ENCODE measurements around the gene SARM1. TPM values are rescaled to one million over a fixed set of nuclear protein-coding genes. Genes with fewer than 3 reads are reported as not detected.
A peak's percentile ranks its signal among the peaks of the same experiment; 100 is the strongest.

The SARM1 gene
- 10 to 100 TPM; 17.2 to 17.5 TPM for total RNA-seq

GRCh38 chr17:28371245-28372202, at the start of gene SARM1:
TSS of gene SARM1 (plus strand) at chr17:28371694. CDS start at chr17:28372033, 339 bp downstream.
- DNase-seq = peak; percentile 90
- Mint-ChIP-seq H3K27ac (peak within 1 kb of the TSS; percentile 77), H3K4me1 (peaks cover 23% of the 10 kb centered on the region), H3K36me3 (ENCODE audit: low read depth) (no peaks in the 10 kb centered on the region), H3K4me3 (peak within 1 kb of the TSS; percentile 90), H3K27me3 (no peaks in the 10 kb centered on the region), H3K9me3 (no peaks in the 10 kb centered on the region)
- POLR2A ChIA-PET = interaction anchor here (0.6 to 7.6 kb wide), 6 partner anchors 9 to 643 kb away, joined by 3 to 80 read pairs (median 13); partner anchors contain the start of genes IFT20, POLDIP2 and TNFAIP1
- CTCF ChIA-PET = interaction anchor here (0.8 to 1.3 kb wide), 5 partner anchors 10 to 526 kb away, joined by 3 to 4 read pairs (median 4); no protein-coding TSS in a partner anchor

GRCh38 chr17:28324267-28324745, 47.2 kb upstream of the SARM1 start:
- H3K27ac Mint-ChIP-seq = no peak overlapping the region
- no peak for DNase-seq
- no peaks in the 10 kb centered on the region for H3K27me3 Mint-ChIP-seq
- H3K9me3 Mint-ChIP-seq = no peaks in the 10 kb centered on the region
- no peak overlapping the region for H3K4me3 Mint-ChIP-seq
- peaks cover 36% of the 10 kb centered on the region for H3K36me3 Mint-ChIP-seq (ENCODE audit: low read depth)
- POLR2A ChIA-PET = no interaction called here
- CTCF ChIA-PET = no interaction called here
- peaks cover 59% of the 10 kb centered on the region for H3K4me1 Mint-ChIP-seq

GRCh38 chr17:28324781-28325180, 46.7 kb upstream of the SARM1 start:
- no peak for DNase-seq
- Mint-ChIP-seq H3K4me3 (no peak overlapping the region), H3K27me3 (no peaks in the 10 kb centered on the region), H3K27ac (no peak overlapping the region), H3K9me3 (no peaks in the 10 kb centered on the region), H3K4me1 (peaks cover 55% of the 10 kb centered on the region), H3K36me3 (ENCODE audit: low read depth) (peaks cover 36% of the 10 kb centered on the region)
- CTCF ChIA-PET = no interaction called here
- POLR2A ChIA-PET = no interaction called here

DNA sequence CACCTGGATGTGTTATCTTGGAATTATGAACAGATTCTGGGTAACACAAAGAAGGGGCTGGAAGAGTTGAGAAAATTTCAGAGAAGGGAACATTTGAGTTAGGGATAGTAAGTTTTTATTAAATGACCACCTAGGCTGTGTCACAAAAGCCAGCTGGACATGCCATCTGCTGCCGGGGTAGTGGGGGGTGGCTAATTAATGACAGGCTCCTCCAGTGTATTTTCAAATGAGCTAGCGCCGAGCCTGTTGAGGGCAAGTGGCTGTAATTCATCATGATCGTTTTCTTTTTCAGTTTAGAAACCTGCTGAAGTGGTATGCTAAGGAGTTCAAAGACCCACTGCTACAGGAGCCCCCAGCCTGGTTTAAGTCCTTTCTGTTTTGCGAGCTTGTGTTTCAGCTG, 46.3 kb upstream of the SARM1 start:
- DNase-seq = no peak
- H3K4me3 Mint-ChIP-seq = no peak overlapping the region
- POLR2A ChIA-PET = no interaction called here
- no peaks in the 10 kb centered on the region for H3K9me3 Mint-ChIP-seq
- H3K36me3 Mint-ChIP-seq (ENCODE audit: low read depth) = peaks cover 36% of the 10 kb centered on the region
- H3K27ac Mint-ChIP-seq = no peak overlapping the region
- no peaks in the 10 kb centered on the region for H3K27me3 Mint-ChIP-seq
- peaks cover 51% of the 10 kb centered on the region for H3K4me1 Mint-ChIP-seq
- CTCF ChIA-PET = interaction anchor here (1.2 kb wide), 1 partner anchor 10 kb away, joined by 3 read pairs; the partner anchor contains the start of genes IFT20 and TNFAIP1

GRCh38 chr17:28326114-28326513, 45.4 kb upstream of the SARM1 start:
- DNase-seq = no peak
- no peak overlapping the region for H3K4me3 Mint-ChIP-seq
- peaks cover 43% of the 10 kb centered on the region for H3K4me1 Mint-ChIP-seq
- ChIA-PET CTCF (interaction anchor here (1.0 to 1.2 kb wide), 2 partner anchors 9 to 74 kb away, joined by 3 to 4 read pairs; partner anchors contain the start of genes IFT20 and TNFAIP1), POLR2A (interaction anchor here (1.0 kb wide), 1 partner anchor 9 kb away, joined by 8 read pairs; the partner anchor contains the start of genes IFT20 and TNFAIP1)
- peaks cover 38% of the 10 kb centered on the region for H3K36me3 Mint-ChIP-seq (ENCODE audit: low read depth)
- no peak overlapping the region for H3K27ac Mint-ChIP-seq
- no peaks in the 10 kb centered on the region for H3K9me3 Mint-ChIP-seq
- no peaks in the 10 kb centered on the region for H3K27me3 Mint-ChIP-seq

DNA sequence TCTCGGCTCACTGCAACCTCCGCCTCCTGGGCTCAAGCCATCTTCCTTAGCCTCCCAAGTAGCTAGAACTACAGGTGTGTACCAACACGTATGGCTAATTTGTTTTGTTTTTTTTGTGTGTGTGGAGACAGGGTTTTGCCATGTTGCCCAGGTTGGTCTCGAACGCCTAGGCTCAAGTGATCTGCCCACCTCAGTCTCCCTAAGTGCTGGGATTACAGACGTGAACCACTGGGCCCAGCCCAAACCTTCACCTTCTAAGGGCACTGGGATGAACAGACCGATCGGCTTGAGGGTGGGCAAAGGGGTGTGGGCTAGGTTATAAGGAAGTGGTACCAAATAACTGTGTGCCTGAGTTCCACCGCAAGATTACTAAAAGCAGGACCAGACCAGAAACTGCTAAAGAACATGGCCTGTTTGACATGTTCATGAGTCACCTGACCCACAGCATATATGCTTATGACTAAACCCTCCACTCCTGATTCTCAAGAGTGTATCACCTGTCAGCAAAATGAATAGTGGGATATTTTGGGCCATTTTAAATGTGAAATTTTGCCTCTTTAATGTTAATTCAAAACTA, 44.4 kb upstream of the SARM1 start:
- no peaks in the 10 kb centered on the region for H3K27me3 Mint-ChIP-seq
- ChIA-PET CTCF (no interaction called here), POLR2A (no interaction called here)
- H3K9me3 Mint-ChIP-seq = no peaks in the 10 kb centered on the region
- no peak overlapping the region for H3K27ac Mint-ChIP-seq
- H3K4me3 Mint-ChIP-seq = no peak overlapping the region
- DNase-seq = no peak
- H3K36me3 Mint-ChIP-seq (ENCODE audit: low read depth) = peaks cover 41% of the 10 kb centered on the region
- peaks cover 35% of the 10 kb centered on the region for H3K4me1 Mint-ChIP-seq

GRCh38 chr17:28327709-28328108, 43.8 kb upstream of the SARM1 start:
- POLR2A ChIA-PET = no interaction called here
- no peak overlapping the region for H3K4me3 Mint-ChIP-seq
- no peak for DNase-seq
- peaks cover 41% of the 10 kb centered on the region for H3K36me3 Mint-ChIP-seq (ENCODE audit: low read depth)
- no peaks in the 10 kb centered on the region for H3K27me3 Mint-ChIP-seq
- no peaks in the 10 kb centered on the region for H3K9me3 Mint-ChIP-seq
- CTCF ChIA-PET = no interaction called here
- H3K4me1 Mint-ChIP-seq = peaks cover 34% of the 10 kb centered on the region
- H3K27ac Mint-ChIP-seq = no peak overlapping the region

DNA sequence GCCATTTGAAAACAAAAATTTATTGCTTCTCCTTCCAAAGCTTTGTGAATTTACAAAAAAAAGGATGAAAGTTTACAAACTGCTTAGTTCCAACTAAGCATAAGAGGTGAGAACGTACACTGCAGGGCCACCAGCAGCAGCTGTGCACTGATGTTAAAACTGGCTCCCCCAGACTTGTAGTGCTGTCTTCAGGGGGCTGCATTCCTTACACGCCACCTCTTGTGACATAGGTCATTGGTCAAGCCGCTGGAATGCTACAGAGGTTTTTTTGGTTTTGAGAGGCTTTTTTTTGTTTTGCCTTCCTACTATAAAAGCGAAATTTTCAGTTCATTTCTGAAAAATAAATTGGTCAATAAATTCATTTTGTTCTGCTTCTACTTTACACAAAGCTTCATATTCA, 43.2 kb upstream of the SARM1 start:
- Mint-ChIP-seq H3K36me3 (ENCODE audit: low read depth) (peaks cover 41% of the 10 kb centered on the region), H3K9me3 (no peaks in the 10 kb centered on the region), H3K27ac (no peak overlapping the region), H3K4me1 (peaks cover 33% of the 10 kb centered on the region), H3K4me3 (no peak overlapping the region), H3K27me3 (no peaks in the 10 kb centered on the region)
- ChIA-PET CTCF (no interaction called here), POLR2A (interaction anchor here (1.3 to 1.5 kb wide), 2 partner anchors 10 to 1034 kb away, joined by 3 to 4 read pairs; partner anchors contain the start of genes TMEM97 and WSB1)
- no peak for DNase-seq

GRCh38 chr17:28330671-28331070, 40.8 kb upstream of the SARM1 start:
- H3K27ac Mint-ChIP-seq = no peak overlapping the region
- CTCF ChIA-PET = no interaction called here
- no peaks in the 10 kb centered on the region for H3K27me3 Mint-ChIP-seq
- POLR2A ChIA-PET = interaction anchor here (1.4 kb wide), 1 partner anchor 12 kb away, joined by 4 read pairs; the partner anchor contains the start of gene TMEM97
- DNase-seq = no peak
- no peak overlapping the region for H3K4me3 Mint-ChIP-seq
- H3K4me1 Mint-ChIP-seq = peaks cover 48% of the 10 kb centered on the region
- H3K9me3 Mint-ChIP-seq = no peaks in the 10 kb centered on the region
- H3K36me3 Mint-ChIP-seq (ENCODE audit: low read depth) = peaks cover 38% of the 10 kb centered on the region

DNA sequence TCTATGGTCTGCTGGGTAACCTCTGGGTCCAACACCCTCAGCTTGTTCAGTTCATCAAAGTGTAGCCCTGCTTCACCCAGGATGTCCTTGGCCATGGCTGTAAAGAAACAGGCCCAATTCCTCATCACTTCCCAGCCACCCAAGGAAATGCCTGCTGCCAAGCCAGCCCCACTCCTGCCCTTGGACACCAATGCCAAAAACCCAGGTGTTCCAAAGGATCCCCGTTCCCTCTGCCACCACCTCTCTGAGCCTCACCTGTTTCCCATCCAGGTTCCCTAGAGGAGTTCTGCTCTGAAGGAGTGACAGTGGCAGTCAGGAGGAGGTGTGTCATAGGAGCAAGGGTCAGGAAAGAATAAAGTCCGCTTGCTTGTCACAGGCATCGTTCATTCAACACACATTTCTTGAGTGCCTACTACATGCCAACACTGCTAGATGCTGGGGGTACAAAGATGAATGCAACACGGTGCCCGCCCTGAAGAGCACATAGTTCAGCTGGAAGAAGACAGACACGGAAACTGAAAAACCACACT, 39.5 kb upstream of the SARM1 start:
- no peak overlapping the region for H3K27ac Mint-ChIP-seq
- peaks cover 48% of the 10 kb centered on the region for H3K4me1 Mint-ChIP-seq
- no peaks in the 10 kb centered on the region for H3K27me3 Mint-ChIP-seq
- H3K36me3 Mint-ChIP-seq (ENCODE audit: low read depth) = peaks cover 26% of the 10 kb centered on the region
- DNase-seq = no peak
- no peak overlapping the region for H3K4me3 Mint-ChIP-seq
- ChIA-PET POLR2A (interaction anchor here (1.6 kb wide), 1 partner anchor 12 kb away, joined by 5 read pairs; no protein-coding TSS in a partner anchor), CTCF (no interaction called here)
- H3K9me3 Mint-ChIP-seq = no peaks in the 10 kb centered on the region

DNA sequence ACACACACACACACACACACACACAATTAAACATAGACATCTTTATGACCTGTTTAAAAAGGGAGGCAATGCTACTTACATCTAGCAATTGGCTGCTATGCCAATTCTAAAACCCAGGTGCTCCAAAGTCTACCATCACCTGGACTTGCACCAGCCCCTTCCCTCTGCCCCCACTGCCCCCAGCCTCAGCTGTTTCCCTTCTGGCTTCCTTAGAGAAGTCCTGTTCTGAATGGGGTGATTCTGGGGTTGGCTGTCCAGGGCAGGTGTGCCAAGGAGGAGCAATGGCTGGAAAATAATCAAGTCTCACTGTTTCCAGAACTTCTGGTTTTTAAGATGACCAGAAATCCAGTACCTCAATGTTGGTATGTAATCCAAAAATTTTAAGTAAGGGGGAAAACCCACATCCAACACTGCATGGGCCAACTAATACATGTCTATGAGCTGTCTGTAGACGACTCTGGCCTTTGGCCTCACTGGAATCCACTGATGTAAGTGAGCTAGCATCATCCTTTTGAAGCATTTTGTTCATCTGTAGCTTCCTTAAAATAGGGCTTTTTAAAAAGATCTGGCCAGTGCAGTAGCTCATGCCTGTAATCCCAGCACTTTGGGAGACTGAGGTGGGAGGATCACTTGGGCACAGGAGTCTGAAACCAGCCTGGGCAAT, 38.3 kb upstream of the SARM1 start:
- Mint-ChIP-seq H3K4me1 (peaks cover 47% of the 10 kb centered on the region), H3K4me3 (peak overlapping the region; percentile 98), H3K9me3 (no peaks in the 10 kb centered on the region), H3K27me3 (no peaks in the 10 kb centered on the region), H3K27ac (no peak overlapping the region), H3K36me3 (ENCODE audit: low read depth) (peaks cover 17% of the 10 kb centered on the region)
- POLR2A ChIA-PET = interaction anchor here (3.3 to 3.8 kb wide), 2 partner anchors 14 to 23 kb away, joined by 29 to 91 read pairs; partner anchors contain the start of genes POLDIP2 and TMEM97
- DNase-seq = no peak
- CTCF ChIA-PET = interaction anchor here (1.2 to 3.9 kb wide), 2 partner anchors 15 to 25 kb away, joined by 5 to 36 read pairs; partner anchors contain the start of gene POLDIP2

DNA sequence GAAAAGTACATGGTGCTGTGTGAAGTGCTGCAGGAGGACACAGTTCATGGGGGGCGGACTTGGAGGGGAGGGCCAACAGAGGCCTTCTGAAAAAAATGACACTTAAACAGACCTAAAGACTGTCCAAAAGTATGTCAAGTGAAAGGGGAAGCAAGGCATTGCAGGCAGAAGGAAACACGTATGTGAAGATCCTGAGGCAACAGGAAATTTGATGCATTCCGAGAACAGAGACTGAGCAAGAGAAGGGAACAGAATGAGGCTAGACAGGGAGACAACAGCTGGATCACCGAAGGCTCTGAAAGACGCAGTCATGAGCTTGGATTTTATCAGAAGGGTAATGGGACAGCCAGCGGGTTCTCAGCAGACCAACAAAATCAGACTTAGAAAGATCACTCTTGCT, 37.3 kb upstream of the SARM1 start:
- CTCF ChIA-PET = interaction anchor here (1.2 to 3.9 kb wide), 2 partner anchors 16 to 24 kb away, joined by 5 to 36 read pairs; partner anchors contain the start of gene POLDIP2
- Mint-ChIP-seq H3K27ac (peak overlapping the region; percentile 9), H3K4me1 (peaks cover 46% of the 10 kb centered on the region), H3K27me3 (no peaks in the 10 kb centered on the region), H3K4me3 (peak overlapping the region; percentile 98), H3K9me3 (no peaks in the 10 kb centered on the region), H3K36me3 (ENCODE audit: low read depth) (peaks cover 9% of the 10 kb centered on the region)
- DNase-seq = no peak
- POLR2A ChIA-PET = interaction anchor here (2.2 to 3.8 kb wide), 5 partner anchors 8 to 37 kb away, joined by 8 to 91 read pairs (median 29); partner anchors contain the start of genes POLDIP2, SARM1, TMEM97 and VTN

Measured in activated CD4-positive, alpha-beta memory T cell treated with anti-CD3 and anti-CD28 coated beads, Interleukin-2, amount 10 ng/mL, durations not matched to agents 7 days and 5 days (primary cell).